ENCODE results near the gene BANP.
"Not testable (repeated sequence)": the region's sequence is repeated elsewhere in the genome, so short reads cannot be mapped to it uniquely, and the experiment has no call there.

BANP gene

DNA sequence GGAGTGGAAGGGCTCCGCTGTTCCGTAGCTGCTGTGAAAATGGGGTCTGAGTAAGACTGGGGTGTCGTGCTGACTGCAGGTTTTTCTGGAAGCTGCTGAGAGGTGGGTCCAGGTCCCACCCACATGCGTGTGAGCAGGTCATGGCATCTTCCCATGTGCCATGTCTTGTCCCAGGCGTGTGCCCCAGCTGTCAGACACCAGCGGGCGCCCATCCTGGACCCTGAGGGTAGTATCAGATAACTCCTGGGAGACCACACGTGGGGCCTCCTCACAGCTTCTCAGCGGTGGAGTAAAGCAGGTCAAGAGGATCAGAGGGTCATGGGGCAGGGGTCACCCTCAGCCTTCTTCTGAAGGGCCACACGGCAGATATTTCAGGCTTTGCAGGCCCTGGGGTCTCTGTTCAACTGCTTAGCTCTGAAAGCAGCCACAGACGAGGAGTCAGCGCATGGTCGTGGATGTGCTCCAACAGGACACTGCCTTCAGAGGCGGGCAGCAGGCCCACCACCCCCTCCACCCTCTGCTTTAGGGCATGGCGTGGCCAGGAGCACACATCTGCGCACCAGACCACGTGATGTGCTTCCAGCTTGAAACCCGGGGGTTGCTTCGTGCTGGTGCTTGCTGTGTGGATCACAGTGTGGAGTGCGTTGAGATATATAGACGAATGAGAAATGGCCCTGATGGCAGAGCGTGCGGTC lies 68.7 kb downstream of the BANP start:
- no peak for DNase-seq (ENCODE audit: low read depth)
- TF ChIP-seq CTCF (IDR thresholded peaks at IDR 0.05; ENCODE audit: control insufficient read depth, insufficient read depth, low read depth, low read length, missing control alignments) = no peak
- no peak overlapping the region for H3K4me3 ChIP-seq (ENCODE audit: control insufficient read depth, low read depth, low read length)

DNA sequence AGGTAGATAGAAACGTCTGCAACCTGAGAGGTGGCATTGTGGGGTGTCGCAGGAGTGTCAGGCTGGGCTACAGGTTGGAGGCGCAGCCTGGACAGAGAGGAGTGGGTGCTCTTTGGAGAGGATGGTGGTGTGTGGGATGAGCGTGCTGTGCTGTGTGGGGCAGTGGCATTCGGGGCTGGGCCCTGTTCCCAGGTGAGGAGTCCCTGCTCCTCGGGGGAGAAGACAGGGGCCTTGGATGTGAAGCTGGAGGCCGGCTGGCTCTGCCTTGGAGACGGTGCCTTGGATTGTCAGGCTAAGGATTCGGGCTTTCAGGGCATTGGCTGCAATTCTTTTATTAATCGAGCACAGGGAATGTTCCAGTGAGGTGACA lies 69.3 kb downstream of the BANP start:
- DNase-seq (ENCODE audit: low read depth) = no peak
- H3K4me3 ChIP-seq (ENCODE audit: control insufficient read depth, low read depth, low read length) = no peak overlapping the region
- TF ChIP-seq CTCF (IDR thresholded peaks at IDR 0.05; ENCODE audit: control insufficient read depth, insufficient read depth, low read depth, low read length, missing control alignments) = no peak

DNA sequence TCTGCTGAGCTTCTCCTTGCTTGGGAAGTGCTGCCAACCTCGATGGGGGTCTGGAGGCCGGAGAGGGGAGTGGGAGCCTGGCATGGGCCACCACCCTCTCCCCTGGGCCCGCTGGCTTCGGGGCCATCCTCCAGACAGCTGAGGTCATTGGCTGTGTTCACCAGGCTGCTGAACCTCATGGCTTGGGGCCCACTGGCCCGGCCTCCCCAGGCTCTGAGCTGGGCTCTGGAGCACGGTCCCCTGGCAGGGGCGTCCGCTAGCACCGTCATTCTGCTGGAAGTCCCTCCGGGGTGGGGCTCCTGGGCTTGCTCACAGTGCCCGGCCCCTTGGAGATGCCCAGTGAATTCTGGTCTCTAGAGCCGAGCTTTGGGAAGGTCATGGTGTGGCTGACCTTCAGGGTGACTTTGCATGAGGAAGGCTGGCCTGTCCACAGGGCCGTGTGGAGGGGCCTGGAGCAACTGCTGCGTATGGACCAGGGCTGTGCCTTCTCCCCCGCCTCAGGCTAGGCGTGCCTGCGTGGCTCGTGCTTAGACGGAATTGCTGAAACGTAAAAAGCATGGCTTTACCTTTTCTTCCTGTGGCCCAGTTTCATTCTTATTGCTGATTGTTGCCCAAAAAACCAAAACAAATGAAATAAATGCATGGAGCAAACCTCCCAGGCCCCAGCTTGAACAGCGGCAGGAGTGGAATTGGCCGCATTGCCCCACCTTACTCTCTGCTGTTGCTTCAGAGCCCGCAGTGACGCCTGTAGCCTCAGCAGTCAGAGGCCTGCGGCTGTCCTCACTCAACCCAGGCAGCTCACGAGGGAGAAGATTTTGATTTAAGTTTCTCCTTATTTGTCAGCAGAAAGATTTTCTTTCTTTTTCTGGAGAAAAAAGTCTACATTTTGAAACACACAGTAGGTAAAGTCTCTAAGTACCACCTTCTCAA lies 70.1 kb downstream of the BANP start:
- not testable (repeated sequence) for DNase-seq (ENCODE audit: low read depth); H3K4me3 ChIP-seq (ENCODE audit: control insufficient read depth, low read depth, low read length)

- DNase-seq (ENCODE audit: low read depth) = no peak
- H3K4me3 ChIP-seq (ENCODE audit: control insufficient read depth, low read depth, low read length) = no peak overlapping the region
- TF ChIP-seq CTCF (IDR thresholded peaks at IDR 0.05; ENCODE audit: control insufficient read depth, insufficient read depth, low read depth, low read length, missing control alignments) = no peak
Observed at GRCh38 chr16:88022076-88023042, 71.1 kb downstream of the BANP start.

DNA sequence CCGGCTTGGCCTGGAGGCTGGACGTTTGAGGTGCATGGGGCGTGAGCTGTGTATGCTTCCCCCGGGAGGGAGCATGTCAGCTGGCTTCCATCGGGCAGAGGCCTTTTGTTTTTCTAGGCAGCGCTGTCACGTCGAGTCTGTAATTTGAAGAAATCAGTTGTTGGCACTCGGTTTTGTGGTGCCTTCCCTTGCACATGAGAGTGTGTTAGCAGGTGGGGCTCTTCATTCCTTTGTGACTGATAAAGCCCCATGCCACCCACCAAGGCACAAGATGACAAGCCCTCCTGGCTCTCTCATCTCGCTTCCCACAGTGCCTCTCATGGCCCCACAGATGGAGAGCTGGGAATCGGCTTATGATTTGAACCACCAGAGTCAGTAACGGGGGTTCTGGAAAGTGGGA lies 72.1 kb downstream of the BANP start:
- no peak overlapping the region for H3K4me3 ChIP-seq (ENCODE audit: control insufficient read depth, low read depth, low read length)
- no peak for TF ChIP-seq CTCF (IDR thresholded peaks at IDR 0.05; ENCODE audit: control insufficient read depth, insufficient read depth, low read depth, low read length, missing control alignments)
- no peak for DNase-seq (ENCODE audit: low read depth)

- no peak for TF ChIP-seq CTCF (IDR thresholded peaks at IDR 0.05; ENCODE audit: control insufficient read depth, insufficient read depth, low read depth, low read length, missing control alignments)
- no peak for DNase-seq (ENCODE audit: low read depth)
- no peak overlapping the region for H3K4me3 ChIP-seq (ENCODE audit: control insufficient read depth, low read depth, low read length)
Observed at GRCh38 chr16:88023786-88024185, 72.6 kb downstream of the BANP start.
